SK-N-SH treated with all-trans-retinoic acid at 6 μM for 48 hours (cell line): ENCODE results near the gene PAFAH1B2.

ENCODE experiments used
- ATAC-seq: fragments of 200-7000 bp; cut with Tn5 transposase; 3 replicates; pipeline ENCODE4 v1.9.1; 2020; ENCODE audit warnings: mild to moderate bottlenecking, moderate library complexity
- ARNTL ChIP-seq: fragments of 450-650 bp; formaldehyde crosslinking; IDR thresholded peaks from 2 replicates; pipeline ENCODE4 v1.5.0; 2020; ENCODE audit warnings: low read depth, mild to moderate bottlenecking, moderate library complexity, borderline replicate concordance
- BACH2 ChIP-seq: fragments of 250-450 bp; sonication (Bioruptor Pico); IDR thresholded peaks from 2 replicates; pipeline ENCODE4 v1.9.0; 2021; ENCODE audit warnings: mild to moderate bottlenecking, borderline replicate concordance
- CREB5 ChIP-seq: fragments of 250-450 bp; sonication (Bioruptor Pico); IDR thresholded peaks from 2 replicates; pipeline ENCODE4 v1.5.1; 2020; ENCODE audit warnings: low read depth, mild to moderate bottlenecking, moderate library complexity
- CSDC2 ChIP-seq: fragments of 250-450 bp; sonication (Bioruptor Pico); IDR thresholded peaks from 2 replicates; pipeline ENCODE4 v1.5.0; 2020; ENCODE audit warnings: mild to moderate bottlenecking, moderate library complexity
- ESRRG ChIP-seq: fragments of 250-450 bp; sonication (Bioruptor Pico); IDR thresholded peaks from 2 replicates; pipeline ENCODE4 v1.6.1; 2021; ENCODE audit warnings: mild to moderate bottlenecking
- GLIS3 ChIP-seq: fragments of 250-450 bp; sonication (Bioruptor Pico); IDR thresholded peaks from 2 replicates; pipeline ENCODE4 v1.5.0; 2020; ENCODE audit warnings: mild to moderate bottlenecking, moderate library complexity
- ISL1 ChIP-seq: fragments of 250-450 bp; sonication (Bioruptor Pico); IDR thresholded peaks from 2 replicates; pipeline ENCODE4 v2.1.2; 2022; ENCODE audit warnings: mild to moderate bottlenecking, moderate library complexity
- OSR1 ChIP-seq: fragments of 250-450 bp; sonication (Bioruptor Pico); IDR thresholded peaks from 2 replicates; pipeline ENCODE4 v1.8.0; 2022; ENCODE audit warnings: moderate library complexity, mild to moderate bottlenecking, inconsistent platforms
- PATZ1 ChIP-seq: fragments of 250-450 bp; sonication (Bioruptor Pico); IDR thresholded peaks from 2 replicates; pipeline ENCODE4 v1.8.0; 2020; ENCODE audit warnings: mild to moderate bottlenecking, moderate library complexity, borderline replicate concordance
- POU6F1 ChIP-seq: fragments of 250-450 bp; sonication (Bioruptor Pico); IDR thresholded peaks from 2 replicates; pipeline ENCODE4 v1.8.0; 2021; ENCODE audit warnings: low read depth, mild to moderate bottlenecking, moderate library complexity, borderline replicate concordance
- PPARA ChIP-seq: fragments of 250-450 bp; sonication (Bioruptor Pico); IDR thresholded peaks from 2 replicates; pipeline ENCODE4 v1.5.0; 2020; ENCODE audit warnings: mild to moderate bottlenecking, borderline replicate concordance
- RARB ChIP-seq: fragments of 250-450 bp; sonication (Bioruptor Pico); IDR thresholded peaks from 2 replicates; pipeline ENCODE4 v1.8.0; 2021; ENCODE audit warnings: mild to moderate bottlenecking, moderate library complexity
- TCF4 ChIP-seq: fragments of 250-450 bp; sonication (Bioruptor Pico); IDR thresholded peaks from 2 replicates; pipeline ENCODE4 v1.8.0; 2021; ENCODE audit warnings: mild to moderate bottlenecking, moderate library complexity, borderline replicate concordance
- TSHZ2 ChIP-seq: fragments of 250-450 bp; sonication (Bioruptor Pico); IDR thresholded peaks from 2 replicates; pipeline ENCODE4 v1.5.0; 2020; ENCODE audit warnings: mild to moderate bottlenecking, moderate library complexity
- ZC3H10 ChIP-seq: fragments of 250-450 bp; sonication (Bioruptor Pico); IDR thresholded peaks from 2 replicates; pipeline ENCODE4 v1.5.1; 2021; ENCODE audit warnings: mild to moderate bottlenecking, moderate library complexity
- ZFP3 ChIP-seq: fragments of 250-450 bp; sonication (Bioruptor Pico); IDR thresholded peaks from 2 replicates; pipeline ENCODE4 v1.5.0; 2020; ENCODE audit warnings: mild to moderate bottlenecking, moderate library complexity
- ZNF70 ChIP-seq: fragments of 450-650 bp; formaldehyde crosslinking; IDR thresholded peaks from 2 replicates; pipeline ENCODE4 v1.5.0; 2020; ENCODE audit warnings: mild to moderate bottlenecking, moderate library complexity
- ZNF8 ChIP-seq: fragments of 450-650 bp; formaldehyde crosslinking; IDR thresholded peaks from 2 replicates; pipeline ENCODE4 v1.5.0; 2020; ENCODE audit warnings: mild to moderate bottlenecking, moderate library complexity

Gene PAFAH1B2

GRCh38 chr11:117096201-117096991 lies 47.7 kb upstream of the PAFAH1B2 start:
- no peak for ATAC-seq
- TF ChIP-seq ZNF70 (CRISPR knock-in tag) (no peak), PATZ1 (CRISPR knock-in tag) (no peak)

GRCh38 chr11:117097014-117097388 lies 47.1 kb upstream of the PAFAH1B2 start:
- ATAC-seq: no peak
- TF ChIP-seq OSR1 (CRISPR knock-in tag) (no peak), TCF4 (CRISPR knock-in tag) (no peak), CSDC2 (CRISPR knock-in tag) (no peak), ARNTL (CRISPR knock-in tag) (no peak), GLIS3 (CRISPR knock-in tag) (no peak)

- peak; percentile 60 for ATAC-seq
- TF ChIP-seq ZFP3 (CRISPR knock-in tag): no peak
- TF ChIP-seq BACH2 (CRISPR knock-in tag): no peak
- no peak for TF ChIP-seq CSDC2 (CRISPR knock-in tag)
- TF ChIP-seq ZNF70 (CRISPR knock-in tag): no peak
- no peak for TF ChIP-seq TSHZ2 (CRISPR knock-in tag)
- no peak for TF ChIP-seq ISL1 (CRISPR knock-in tag)
- TF ChIP-seq ESRRG: no peak
- TF ChIP-seq RARB (CRISPR knock-in tag): no peak
- TF ChIP-seq ZC3H10 (CRISPR knock-in tag): no peak
- TF ChIP-seq CREB5 (CRISPR knock-in tag): no peak
Measured at GRCh38 chr11:117097389-117098268, 46.5 kb upstream of the PAFAH1B2 start.

- peak; percentile 85 for ATAC-seq
- TF ChIP-seq RARB (CRISPR knock-in tag): no peak
- TF ChIP-seq PPARA (CRISPR knock-in tag): no peak
- TF ChIP-seq CSDC2 (CRISPR knock-in tag): peak; percentile 80; the same call in 1 of the 2 replicates
- no peak for TF ChIP-seq BACH2 (CRISPR knock-in tag)
- TF ChIP-seq ISL1 (CRISPR knock-in tag): no peak
- peak; percentile 64; the same call in 1 of the 2 replicates for TF ChIP-seq PATZ1 (CRISPR knock-in tag)
- TF ChIP-seq ESRRG: 0 out of 2 replicates have a peak, but pooled peaks have one; percentile 41
- TF ChIP-seq ZNF8 (CRISPR knock-in tag): no peak
- TF ChIP-seq ZC3H10 (CRISPR knock-in tag): no peak
- 0 out of 2 replicates have a peak, but pooled peaks have one; percentile 15 for TF ChIP-seq TSHZ2 (CRISPR knock-in tag)
- TF ChIP-seq POU6F1 (CRISPR knock-in tag): no peak
- no peak for TF ChIP-seq OSR1 (CRISPR knock-in tag)
Measured at GRCh38 chr11:117098269-117099232, 45.5 kb upstream of the PAFAH1B2 start, which contains the start of gene SIK3. TSS of gene SIK3 (minus strand) at chr11:117098428. CDS start at chr11:117098415, 13 bp downstream.
